Sigmoid colon (tissue), 7 donors: ENCODE results near the gene IPPK. TPM values are rescaled to one million over a fixed set of nuclear protein-coding genes. Genes with fewer than 3 reads are reported as not detected.
A peak's percentile ranks its signal among the peaks of the same experiment; 100 is the strongest.

Experiments
- DNase-seq: peaks from one replicate; pipeline ENCODE4 v3.0.0-alpha.2; 2019
- H3K27ac ChIP-seq, 4 donors: fragments of 200-600 bp; sonication (generic); one replicate each; pipeline ENCODE4 v1.5.1; 2016 to 2019; ENCODE audit warnings: mild to moderate bottlenecking in 1 of 4
- H3K27me3 ChIP-seq, 3 donors: fragments of 200-600 bp; sonication (generic); one replicate each; pipeline ENCODE4 v1.5.1; 2019; ENCODE audit warnings: mild to moderate bottlenecking in 1 of 3
- H3K36me3 ChIP-seq, 4 donors: fragments of 200-600 bp; sonication (generic); one replicate each; pipeline ENCODE4 v1.5.1; 2016 to 2019
- H3K4me1 ChIP-seq, 4 donors: fragments of 200-600 bp; sonication (generic); one replicate each; pipeline ENCODE4 v1.5.1; 2017 to 2019
- H3K4me3 ChIP-seq, 4 donors: fragments of 200-600 bp; sonication (generic); one replicate each; pipeline ENCODE4 v1.5.1; 2017 to 2019; ENCODE audit warnings: mild to moderate bottlenecking in 2 of 4, moderate library complexity in 1 of 4
- H3K9me3 ChIP-seq, 4 donors: fragments of 200-600 bp in 3 of 4; sonication (generic) in 3 of 4; one replicate each; pipeline versions ENCODE4 v1.5.1 to v1.6.1; 2013 to 2019
- CTCF ChIP-seq, 4 experiments: fragments of 450-650 bp in 3 of 4; fragments of 200-600 bp in 1 of 4; IDR thresholded peaks; one replicate each; pipeline ENCODE4 v1.5.1; 2016 to 2019; ENCODE audit warnings: antibody characterized with exemption in 4 of 4, mild to moderate bottlenecking in 3 of 4, moderate library complexity in 2 of 4
- EP300 ChIP-seq, 4 donors: sonication (generic); formaldehyde crosslinking; IDR thresholded peaks; one replicate each; pipeline ENCODE4 v1.6.1; 2017; ENCODE audit warnings: antibody characterized with exemption in 4 of 4
- POLR2A ChIP-seq, 2 donors: fragments of 450-650 bp; IDR thresholded peaks; one replicate each; pipeline ENCODE4 v1.6.1; 2016; ENCODE audit warnings: antibody characterized with exemption in 2 of 2, mild to moderate bottlenecking in 2 of 2, moderate library complexity in 2 of 2
- POLR2AphosphoS5 ChIP-seq, 4 donors: sonication (generic); formaldehyde crosslinking; IDR thresholded peaks; one replicate each; pipeline ENCODE4 v1.6.1; 2017; ENCODE audit warnings: antibody characterized with exemption in 4 of 4
- WGBS, 2 donors: extraction: QIAGEN DNeasy Blood & Tissue Kit; methylation state at CpG; one replicate each; pipeline ENCODE4 v1.1.7; 2013; 5-methylcytosine and 5-hydroxymethylcytosine counted together
- intact Hi-C: fragments of 100-400 bp; cut with DNase I; formaldehyde crosslinking; loops from one replicate; pipeline ENCODE4 v1.15.1; 2023
- polyA plus RNA-seq, 3 donors: library from polyadenylated mRNA; stranded (reverse); fragments of 200-250 nt; gene quantifications; one replicate each; pipeline ENCODE4 v1.2.3, GENCODE V29; 2013
- total RNA-seq, 4 donors: library from RNA; depleted of rRNA; stranded (reverse); fragments of >200 nt; gene quantifications; one replicate each; pipeline ENCODE4 v1.1.0, GENCODE V29; 2016
- donor health status: healthy with polysubstance abuse.
- donor health status: Bipolar disorder and iron deficiency.
- donor health status: healthy.

Gene IPPK
- total and polyA plus RNA-seq, 7 donors: 3.6 to 12.5 (median 6.4) TPM

- Histone ChIP-seq H3K27ac (no peak overlapping the region), H3K27me3 (no peaks in the 10 kb centered on the region), H3K36me3 (peaks cover 12 to 86% (median 42%) of the 10 kb centered on the region in 4 donors), H3K9me3 (no peaks in the 10 kb centered on the region), H3K4me3 (no peak overlapping the region), H3K4me1 (peaks cover 0 to 15% (median 5%) of the 10 kb centered on the region in 4 donors)
- 94 to 97% methylated on average over 7 of the region's 7 CpGs for WGBS, 2 donors
- no peak for TF ChIP-seq POLR2A (IDR thresholded peaks at IDR 0.05)
- TF ChIP-seq CTCF (IDR thresholded peaks at IDR 0.05): no peak
- no peak for TF ChIP-seq POLR2AphosphoS5 (IDR thresholded peaks at IDR 0.05)
- TF ChIP-seq EP300 (IDR thresholded peaks at IDR 0.05): no peak
- intact Hi-C loops: loop anchor here (10.0 kb wide), 1 partner anchor 503 kb away; no protein-coding TSS in a partner anchor
- DNase-seq: peak; percentile 60
Observed at GRCh38 chr9:92637326-92637725, 32.6 kb downstream of the IPPK start.

- 88 to 90% methylated on average over 3 of the region's 3 CpGs for WGBS, 2 donors
- DNase-seq: peak; percentile 46
- H3K36me3 ChIP-seq: peaks cover 7 to 86% (median 37%) of the 10 kb centered on the region in 4 donors
Observed at GRCh38 chr9:92636627-92637026, 33.3 kb downstream of the IPPK start.

GRCh38 chr9:92635760-92636159 lies 34.2 kb downstream of the IPPK start:
- WGBS, 2 donors: 93 to 95% methylated on average over 4 of the region's 4 CpGs
- Histone ChIP-seq H3K36me3 (peaks cover 7 to 82% (median 31%) of the 10 kb centered on the region in 4 donors), H3K4me3 (no peak overlapping the region), H3K27ac (no peak overlapping the region), H3K27me3 (no peaks in the 10 kb centered on the region), H3K9me3 (no peaks in the 10 kb centered on the region), H3K4me1 (peaks cover 0 to 15% (median 5%) of the 10 kb centered on the region in 4 donors)
- peak; percentile 58 for DNase-seq
- no peak for TF ChIP-seq CTCF (IDR thresholded peaks at IDR 0.05)
- TF ChIP-seq EP300 (IDR thresholded peaks at IDR 0.05): no peak
- TF ChIP-seq POLR2A (IDR thresholded peaks at IDR 0.05): no peak
- intact Hi-C loops: loop anchor here (10.0 kb wide), 1 partner anchor 501 kb away; no protein-coding TSS in a partner anchor

More at GRCh38 chr9:92636627-92637026, 33.3 kb downstream of the IPPK start:
- Histone ChIP-seq H3K27me3 (no peaks in the 10 kb centered on the region), H3K4me1 (peaks cover 0 to 15% (median 5%) of the 10 kb centered on the region in 4 donors), H3K4me3 (no peak overlapping the region), H3K9me3 (no peaks in the 10 kb centered on the region), H3K27ac (no peak overlapping the region)
- no peak for TF ChIP-seq POLR2A (IDR thresholded peaks at IDR 0.05)
- TF ChIP-seq POLR2AphosphoS5 (IDR thresholded peaks at IDR 0.05): no peak
- no peak for TF ChIP-seq EP300 (IDR thresholded peaks at IDR 0.05)
- no peak for TF ChIP-seq CTCF (IDR thresholded peaks at IDR 0.05)
- intact Hi-C loops: loop anchor here (10.0 kb wide), 1 partner anchor 502 kb away; no protein-coding TSS in a partner anchor

- peaks cover 0 to 15% (median 5%) of the 10 kb centered on the region in 4 donors for H3K4me1 ChIP-seq
- peak; percentile 90 for DNase-seq
- no peaks in the 10 kb centered on the region for H3K9me3 ChIP-seq
- intact Hi-C loops: loop anchor here (1.0 to 10.0 kb wide), 4 partner anchors 193 to 500 kb away; partner anchors contain the start of genes CENPP and NOL8
- H3K4me3 ChIP-seq: peak overlapping the region in 1 of 4 donors; percentile 21
- TF ChIP-seq EP300 (IDR thresholded peaks at IDR 0.05) (no peak), POLR2A (IDR thresholded peaks at IDR 0.05) (no peak), POLR2AphosphoS5 (IDR thresholded peaks at IDR 0.05) (peak in 1 of 4 donors; percentile 11), CTCF (IDR thresholded peaks at IDR 0.05) (peak; percentile 95 to 98 (median 97))
- H3K27me3 ChIP-seq: no peaks in the 10 kb centered on the region
- peaks cover 7 to 82% (median 25%) of the 10 kb centered on the region in 4 donors for H3K36me3 ChIP-seq
- 68 to 73% methylated on average over 35 of the region's 35 CpGs for WGBS, 2 donors
- H3K27ac ChIP-seq: peak overlapping the region in 3 of 4 donors; percentile 30 to 58 (median 48)
Observed at GRCh38 chr9:92634712-92635605, 35.0 kb downstream of the IPPK start.
